Measurements from ENCODE around the gene CLPTM1.

DNA sequence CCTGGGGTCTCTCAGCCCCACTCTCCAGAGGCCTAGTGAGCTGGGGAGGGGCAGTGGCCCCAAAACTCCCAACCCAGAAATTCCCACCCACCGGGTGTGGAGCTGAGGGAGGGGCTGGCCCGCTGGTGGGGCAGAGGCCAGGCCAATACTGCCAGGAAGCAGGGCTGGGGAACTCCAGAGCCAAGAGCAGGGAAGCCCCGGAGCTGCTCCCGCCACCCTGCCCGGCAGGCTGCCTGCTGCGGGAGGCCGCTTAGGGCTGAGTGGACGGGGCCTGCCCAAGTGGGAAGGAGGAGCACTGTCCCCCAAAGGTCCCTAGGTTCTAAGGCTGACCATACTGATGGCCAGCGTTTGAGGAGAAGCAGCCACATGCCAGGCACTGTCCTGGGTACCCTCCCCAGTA, 33.1 kb downstream of the CLPTM1 start:
- TF ChIP-seq, protein P1, sequence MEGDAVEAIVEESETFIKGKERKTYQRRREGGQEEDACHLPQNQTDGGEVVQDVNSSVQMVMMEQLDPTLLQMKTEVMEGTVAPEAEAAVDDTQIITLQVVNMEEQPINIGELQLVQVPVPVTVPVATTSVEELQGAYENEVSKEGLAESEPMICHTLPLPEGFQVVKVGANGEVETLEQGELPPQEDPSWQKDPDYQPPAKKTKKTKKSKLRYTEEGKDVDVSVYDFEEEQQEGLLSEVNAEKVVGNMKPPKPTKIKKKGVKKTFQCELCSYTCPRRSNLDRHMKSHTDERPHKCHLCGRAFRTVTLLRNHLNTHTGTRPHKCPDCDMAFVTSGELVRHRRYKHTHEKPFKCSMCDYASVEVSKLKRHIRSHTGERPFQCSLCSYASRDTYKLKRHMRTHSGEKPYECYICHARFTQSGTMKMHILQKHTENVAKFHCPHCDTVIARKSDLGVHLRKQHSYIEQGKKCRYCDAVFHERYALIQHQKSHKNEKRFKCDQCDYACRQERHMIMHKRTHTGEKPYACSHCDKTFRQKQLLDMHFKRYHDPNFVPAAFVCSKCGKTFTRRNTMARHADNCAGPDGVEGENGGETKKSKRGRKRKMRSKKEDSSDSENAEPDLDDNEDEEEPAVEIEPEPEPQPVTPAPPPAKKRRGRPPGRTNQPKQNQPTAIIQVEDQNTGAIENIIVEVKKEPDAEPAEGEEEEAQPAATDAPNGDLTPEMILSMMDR (optimal IDR thresholded peaks at IDR 0.05 in 1 of 3, IDR thresholded peaks at IDR 0.05 in 1 of 3, conservative IDR thresholded peaks at IDR 0.05 in 1 of 3; ENCODE audit: extremely low read depth in 1 of 3, insufficient read depth in 2 of 3, low read length in 3 of 3) = no peak
- no peak for TF ChIP-seq EZH2 (IDR thresholded peaks at IDR 0.05; ENCODE audit: low read length)

Measured in keratinocyte (primary cell).